Measurements from ENCODE around the gene CDK11B.
A peak's percentile ranks its signal among the peaks of the same experiment; 100 is the strongest.
"Not testable (repeated sequence)": the region's sequence is repeated elsewhere in the genome, so short reads cannot be mapped to it uniquely, and the experiment has no call there.

Gene CDK11B

GRCh38 chr1:1597275-1597930, 61.4 kb downstream of the CDK11B start:
- Histone ChIP-seq H3K9me3 (ENCODE audit: severe bottlenecking) (no peaks in the 10 kb centered on the region), H3K4me3 (ENCODE audit: low read depth, low read length) (no peak overlapping the region), H3K27ac (peak overlapping the region; percentile 53), H3K36me3 (no peaks in the 10 kb centered on the region), H3K27me3 (ENCODE audit: insufficient read depth, low read depth, severe bottlenecking) (no peaks in the 10 kb centered on the region)
- peak; percentile 62 for DNase-seq
- TF ChIP-seq CTCF (IDR thresholded peaks at IDR 0.05; ENCODE audit: low read depth, low read length), result peak; percentile 73

GRCh38 chr1:1596493-1597274, 62.1 kb downstream of the CDK11B start:
- no peaks in the 10 kb centered on the region for H3K27me3 ChIP-seq (ENCODE audit: insufficient read depth, low read depth, severe bottlenecking)
- H3K4me3 ChIP-seq (ENCODE audit: low read depth, low read length), result no peak overlapping the region
- H3K9me3 ChIP-seq (ENCODE audit: severe bottlenecking), result no peaks in the 10 kb centered on the region
- TF ChIP-seq CTCF (IDR thresholded peaks at IDR 0.05; ENCODE audit: low read depth, low read length), result no peak
- H3K36me3 ChIP-seq, result no peaks in the 10 kb centered on the region
- no peak for DNase-seq
- H3K27ac ChIP-seq, result no peak overlapping the region

- not testable (repeated sequence) for H3K27ac ChIP-seq; H3K36me3 ChIP-seq; H3K27me3 ChIP-seq (ENCODE audit: insufficient read depth, low read depth, severe bottlenecking); H3K4me3 ChIP-seq (ENCODE audit: low read depth, low read length); H3K9me3 ChIP-seq (ENCODE audit: severe bottlenecking); DNase-seq
Observed at GRCh38 chr1:1595341-1595740, 63.5 kb downstream of the CDK11B start.

GRCh38 chr1:1594602-1595260, 64.1 kb downstream of the CDK11B start:
- no peak for DNase-seq
- no peaks in the 10 kb centered on the region for H3K27me3 ChIP-seq (ENCODE audit: insufficient read depth, low read depth, severe bottlenecking)
- H3K9me3 ChIP-seq (ENCODE audit: severe bottlenecking), result no peaks in the 10 kb centered on the region
- no peaks in the 10 kb centered on the region for H3K36me3 ChIP-seq
- no peak for TF ChIP-seq CTCF (IDR thresholded peaks at IDR 0.05; ENCODE audit: low read depth, low read length)
- no peak overlapping the region for H3K27ac ChIP-seq
- H3K4me3 ChIP-seq (ENCODE audit: low read depth, low read length), result no peak overlapping the region

GRCh38 chr1:1593834-1594601, 64.8 kb downstream of the CDK11B start:
- Histone ChIP-seq H3K27ac (no peak overlapping the region), H3K9me3 (ENCODE audit: severe bottlenecking) (no peaks in the 10 kb centered on the region), H3K4me3 (ENCODE audit: low read depth, low read length) (no peak overlapping the region), H3K36me3 (no peaks in the 10 kb centered on the region), H3K27me3 (ENCODE audit: insufficient read depth, low read depth, severe bottlenecking) (no peaks in the 10 kb centered on the region)
- no peak for DNase-seq
- no peak for TF ChIP-seq CTCF (IDR thresholded peaks at IDR 0.05; ENCODE audit: low read depth, low read length)
